Common myeloid progenitor, CD34-positive (primary cell): ENCODE measurements around the gene RNU2-63P. TPM values are rescaled to one million over a fixed set of nuclear protein-coding genes. Genes with fewer than 3 reads are reported as not detected.

Experiments used
- CTCF ChIA-PET: fragments of 350-600 bp; sonication (Branson Sonifier 250); formaldehyde crosslinking; loops from one replicate; lab custom pipeline; 2021; ENCODE audit warnings: antibody characterized with exemption; lab: Charles Lee
- POLR2A ChIA-PET: fragments of 350-600 bp; sonication (Branson Sonifier 250); formaldehyde crosslinking; loops from one replicate; lab custom pipeline; 2021; ENCODE audit warnings: antibody characterized with exemption; lab: Charles Lee
- DNase-seq, 3 donors: peaks; one replicate each; pipeline versions ENCODE4 v3.0.0 to v3.0.0-alpha.2; 2013
- H3K27ac ChIP-seq, 2 experiments: 1 replicate in 1 of 2; 2 replicates in 1 of 2; pipeline ENCODE4 v1.7.0; 2013; ENCODE audit warnings: inconsistent platforms in 2 of 2, low read length in 2 of 2, mild to moderate bottlenecking in 2 of 2, low read depth in 1 of 2, moderate library complexity in 1 of 2; ENCODE audit not compliant: severe bottlenecking in 2 of 2, insufficient read depth in 1 of 2, poor library complexity in 1 of 2
- H3K27me3 ChIP-seq, 5 experiments: replicated peaks in 2 of 5; 1 replicate in 3 of 5; 2 replicates in 2 of 5; pipeline versions ENCODE4 v1.6.1 to v1.7.0; 2013; ENCODE audit warnings: low read length in 4 of 5, mild to moderate bottlenecking in 2 of 5, moderate library complexity in 2 of 5, inconsistent platforms in 1 of 5; ENCODE audit not compliant: insufficient read depth in 5 of 5, control insufficient read depth in 4 of 5
- H3K36me3 ChIP-seq, 4 experiments: 1 replicate in 2 of 4; 2 replicates in 2 of 4; pipeline versions ENCODE4 v1.6.1 to v1.7.0; 2013; ENCODE audit warnings: low read length in 3 of 4, control low read depth in 1 of 4, mild to moderate bottlenecking in 1 of 4; ENCODE audit not compliant: control insufficient read depth in 4 of 4, insufficient read depth in 4 of 4
- H3K4me1 ChIP-seq, 4 experiments: 1 replicate in 3 of 4; 2 replicates in 1 of 4; pipeline versions ENCODE4 v1.6.1 to v1.7.1; 2013; ENCODE audit warnings: low read length in 3 of 4, mild to moderate bottlenecking in 3 of 4, control low read depth in 1 of 4, inconsistent platforms in 1 of 4, moderate library complexity in 1 of 4; ENCODE audit not compliant: control insufficient read depth in 4 of 4, insufficient read depth in 4 of 4; ENCODE audit errors: control extremely low read depth in 1 of 4
- H3K4me3 ChIP-seq, 7 experiments: 1 replicate in 4 of 7; 2 replicates in 3 of 7; pipeline versions ENCODE4 v1.5.1 to v1.7.0; 2013; ENCODE audit warnings: mild to moderate bottlenecking in 7 of 7, low read length in 6 of 7, moderate library complexity in 6 of 7, inconsistent platforms in 2 of 7, low read depth in 2 of 7, control low read depth in 1 of 7; ENCODE audit not compliant: insufficient read depth in 4 of 7, control insufficient read depth in 1 of 7; ENCODE audit errors: extremely low read depth in 1 of 7
- H3K9me3 ChIP-seq, 5 experiments: 1 replicate in 4 of 5; 2 replicates in 1 of 5; pipeline versions ENCODE4 v1.6.1 to v1.7.1; 2013; ENCODE audit warnings: low read length in 4 of 5, mild to moderate bottlenecking in 2 of 5, inconsistent platforms in 1 of 5, low read depth in 1 of 5, moderate library complexity in 1 of 5; ENCODE audit not compliant: control insufficient read depth in 4 of 5, insufficient read depth in 2 of 5; ENCODE audit errors: control extremely low read depth in 1 of 5
- WGBS: methylation state at CpG from one replicate; pipeline ENCODE4 v1.1.5; 2013; ENCODE audit not compliant: insufficient coverage; 5-methylcytosine and 5-hydroxymethylcytosine counted together
- polyA plus RNA-seq: library from polyadenylated mRNA; unstranded; fragments of 120-200 nt; gene quantifications from one replicate; pipeline ENCODE4 v1.2.1, GENCODE V29; 2013

Gene RNU2-63P
- polyA plus RNA-seq: 3.9 TPM

- ChIA-PET POLR2A (interaction anchor here (0.6 to 1.7 kb wide), 4 partner anchors 11 to 38 kb away, joined by 3 to 13 read pairs (median 5); partner anchors contain the start of gene KRCC1), CTCF (interaction anchor here (1.0 kb wide), 1 partner anchor 38 kb away, joined by 3 read pairs; no protein-coding TSS in a partner anchor)
- no peaks in the 10 kb centered on the region for H3K27me3 ChIP-seq
- H3K27ac ChIP-seq: peak within 1 kb of the TSS; percentile 99
- H3K36me3 ChIP-seq: no peaks in the 10 kb centered on the region
- peak within 1 kb of the TSS; percentile 76 to 94 (median 85) for H3K4me3 ChIP-seq
- peaks cover 0 to 3% (median 0%) of the 10 kb centered on the region in 5 experiments for H3K9me3 ChIP-seq
- DNase-seq: peak; percentile 81 to 91 (median 84)
- WGBS: 14% methylated on average over 26 of the region's 34 CpGs
- H3K4me1 ChIP-seq: peaks cover 0 to 8% (median 2%) of the 10 kb centered on the region in 4 experiments
These were observed at the start of gene RNU2-63P for GRCh38 chr2:88016086-88016959. Gene RNU2-63P (minus strand): TSS chr2:88016547.

- Histone ChIP-seq H3K4me3 (no peak overlapping the region), H3K4me1 (peaks cover 1 to 19% (median 7%) of the 10 kb centered on the region in 4 experiments), H3K9me3 (no peaks in the 10 kb centered on the region), H3K27ac (no peak overlapping the region), H3K27me3 (no peaks in the 10 kb centered on the region), H3K36me3 (no peaks in the 10 kb centered on the region)
- ChIA-PET CTCF (interaction anchor here (0.9 to 4.9 kb wide), 19 partner anchors 10 to 133 kb away, joined by 3 to 63 read pairs (median 4); no protein-coding TSS in a partner anchor), POLR2A (interaction anchor here (0.6 kb wide), 1 partner anchor 16 kb away, joined by 4 read pairs; no protein-coding TSS in a partner anchor)
- DNase-seq: no peak
- 82% methylated on average over 3 of the region's 3 CpGs for WGBS
These were observed 44.9 kb upstream of the RNU2-63P start for GRCh38 chr2:88061295-88061694.

DNA sequence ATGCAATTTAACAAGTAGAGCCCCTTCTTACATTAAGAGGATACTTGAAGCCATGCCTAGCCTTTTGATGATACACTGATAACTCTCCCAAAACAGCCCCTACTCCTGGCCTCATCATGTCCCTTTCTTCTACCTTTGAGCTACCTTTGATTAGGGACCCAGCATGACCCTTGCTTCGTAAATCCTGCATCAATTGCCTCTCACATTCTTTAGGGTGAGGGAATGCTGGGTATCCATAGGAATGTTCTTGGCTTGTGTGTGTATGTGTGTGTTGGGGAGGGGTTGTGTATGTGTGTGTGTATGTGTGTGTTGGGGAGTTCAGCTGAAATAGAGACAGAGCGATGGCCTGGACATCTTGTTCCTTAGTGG is 44.5 kb upstream of the RNU2-63P start:
- Histone ChIP-seq H3K4me3 (no peak overlapping the region), H3K27me3 (no peaks in the 10 kb centered on the region), H3K36me3 (no peaks in the 10 kb centered on the region), H3K9me3 (no peaks in the 10 kb centered on the region), H3K4me1 (peaks cover 5 to 23% (median 9%) of the 10 kb centered on the region in 4 experiments), H3K27ac (no peak overlapping the region)
- POLR2A ChIA-PET: interaction anchor here (0.6 kb wide), 1 partner anchor 16 kb away, joined by 4 read pairs; no protein-coding TSS in a partner anchor
- DNase-seq: no peak
- CTCF ChIA-PET: interaction anchor here (0.7 to 4.9 kb wide), 27 partner anchors 8 to 133 kb away, joined by 3 to 63 read pairs (median 4); no protein-coding TSS in a partner anchor
- no CpG with 5 or more reads among the region's 2 CpGs for WGBS

DNA sequence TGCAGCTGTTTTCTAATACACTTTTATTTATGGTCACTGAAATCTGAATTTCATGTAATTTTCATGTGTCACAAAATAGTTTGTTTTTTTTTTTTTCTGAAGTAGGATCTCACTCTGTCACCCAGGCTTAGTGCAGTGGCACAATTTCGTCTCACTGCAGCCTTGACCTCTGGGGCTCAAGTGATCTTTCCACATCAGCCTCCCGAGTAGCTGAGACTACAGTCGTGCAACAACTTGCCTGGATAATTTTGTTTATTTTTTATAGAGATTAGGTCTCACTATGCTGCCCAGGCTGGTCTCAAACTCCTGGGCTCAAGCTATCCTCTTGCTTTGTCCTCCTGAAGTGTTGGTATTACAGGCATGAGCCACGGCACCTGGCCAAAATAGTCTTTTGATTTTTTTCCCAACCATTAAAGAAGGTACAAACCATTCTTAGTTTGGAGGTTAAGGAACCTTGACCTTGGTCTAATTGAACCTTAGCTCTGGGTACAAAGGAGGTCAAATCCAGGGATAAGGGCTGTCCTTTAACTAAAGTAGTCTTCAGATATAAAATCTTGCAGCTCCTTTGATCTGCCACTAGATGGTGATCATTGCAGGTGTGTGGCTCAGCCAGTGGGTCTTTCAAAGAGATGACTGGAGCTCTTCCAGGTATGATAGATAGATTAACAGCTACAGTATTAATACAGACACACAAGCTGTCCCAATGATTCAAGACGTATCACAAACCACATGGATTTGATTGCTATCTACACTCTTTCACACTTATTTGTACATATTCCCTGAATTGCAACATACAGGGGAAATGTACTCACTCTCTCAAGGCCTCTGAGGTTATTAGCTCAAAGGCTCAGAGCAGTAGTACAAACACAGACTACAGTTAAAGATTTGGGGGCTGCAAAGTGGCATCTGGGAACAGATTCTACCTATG is 43.9 kb upstream of the RNU2-63P start:
- H3K9me3 ChIP-seq: no peaks in the 10 kb centered on the region
- ChIA-PET CTCF (interaction anchor here (0.5 to 4.9 kb wide), 31 partner anchors 9 to 134 kb away, joined by 3 to 63 read pairs (median 4); no protein-coding TSS in a partner anchor), POLR2A (no interaction called here)
- no peak overlapping the region for H3K27ac ChIP-seq
- peak; percentile 29 to 55 (median 52) for DNase-seq
- no peaks in the 10 kb centered on the region for H3K27me3 ChIP-seq
- no peaks in the 10 kb centered on the region for H3K36me3 ChIP-seq
- peaks cover 5 to 24% (median 10%) of the 10 kb centered on the region in 4 experiments for H3K4me1 ChIP-seq
- no peak overlapping the region for H3K4me3 ChIP-seq
- whole genome bisulfite sequencing: 54% methylated on average over 2 of the region's 5 CpGs

DNA sequence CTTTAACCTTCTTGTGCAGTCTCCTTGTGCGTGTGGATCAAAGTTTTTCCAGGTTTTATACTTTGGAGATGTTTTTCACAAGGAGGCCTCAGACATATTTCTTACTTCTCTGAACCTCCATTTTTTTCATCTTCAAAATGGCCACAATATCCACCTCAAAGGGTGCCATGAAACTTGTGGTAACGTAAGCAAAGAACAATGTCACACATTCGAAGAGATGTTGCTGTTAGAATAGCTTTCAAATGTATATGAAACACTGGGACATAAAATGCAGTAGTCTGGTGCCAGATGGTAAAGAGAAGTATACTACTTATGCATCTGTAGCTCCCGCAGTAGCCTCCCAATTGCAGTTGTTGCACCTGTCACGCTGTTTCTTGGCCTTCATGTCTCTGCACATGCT is 41.8 kb upstream of the RNU2-63P start:
- Histone ChIP-seq H3K36me3 (peaks cover 0 to under 1% (median 0%) of the 10 kb centered on the region in 4 experiments), H3K4me3 (no peak overlapping the region), H3K27ac (no peak overlapping the region), H3K4me1 (peaks cover 19 to 43% (median 28%) of the 10 kb centered on the region in 4 experiments), H3K27me3 (no peaks in the 10 kb centered on the region), H3K9me3 (no peaks in the 10 kb centered on the region)
- ChIA-PET POLR2A (no interaction called here), CTCF (interaction anchor here (4.3 to 4.9 kb wide), 2 partner anchors 19 to 103 kb away, joined by 21 to 63 read pairs; no protein-coding TSS in a partner anchor)
- DNase-seq: no peak
- 97% methylated on average over 4 of the region's 5 CpGs for WGBS

- Histone ChIP-seq H3K27ac (peak overlapping the region in 1 of 2 experiments; percentile 27), H3K36me3 (peaks cover 0 to 2% (median under 1%) of the 10 kb centered on the region in 4 experiments), H3K4me3 (no peak overlapping the region), H3K9me3 (no peaks in the 10 kb centered on the region), H3K4me1 (peaks cover 26 to 45% (median 29%) of the 10 kb centered on the region in 4 experiments), H3K27me3 (no peaks in the 10 kb centered on the region)
- POLR2A ChIA-PET: no interaction called here
- WGBS: 80% methylated on average over 1 of the region's 4 CpGs
- DNase-seq: no peak
- CTCF ChIA-PET: no interaction called here
These were observed 41.1 kb upstream of the RNU2-63P start for GRCh38 chr2:88057437-88057844.
